T-helper 1 cell treated with Interleukin-12 subunit alpha and Interleukin-12 subunit beta and Interleukin-4 antibody, amounts not matched to agents 30 ng/mL and 1 ng/mL, for 36 hours (primary cell): ENCODE data around the gene SPEF2. TPM values are rescaled to one million over a fixed set of nuclear protein-coding genes. Genes with fewer than 3 reads are reported as not detected.

Experiments used
- intact Hi-C: fragments of 100-400 bp; cut with micrococcal nuclease; formaldehyde crosslinking; loops from one replicate; pipeline ENCODE4 v1.15.1; 2024
- total RNA-seq: library from RNA; stranded (reverse); gene quantifications from 2 replicates; pipeline ENCODE4 v1.2.3, GENCODE V29; 2022

The SPEF2 gene
- total RNA-seq, 1 donor from 2014 or later: 7.8 TPM

GRCh38 chr5:35777358-35778087, 159.9 kb downstream of the SPEF2 start:
- intact Hi-C loops: loop anchor here (1.0 to 10.0 kb wide), 11 partner anchors 33 to 690 kb away; partner anchors contain the start of genes NADK2 and SPEF2

- intact Hi-C loops: loop anchor here (5.0 to 10.0 kb wide), 3 partner anchors 304 to 691 kb away; partner anchors contain the start of gene NADK2
These were observed 160.7 kb downstream of the SPEF2 start for GRCh38 chr5:35778259-35778769.

GRCh38 chr5:35780236-35780635, 162.6 kb downstream of the SPEF2 start:
- intact Hi-C loops: loop anchor here (1.0 kb wide), 1 partner anchor 9 kb away; no protein-coding TSS in a partner anchor

GRCh38 chr5:35781181-35781790, 163.6 kb downstream of the SPEF2 start:
- intact Hi-C loops: no loop called here

- intact Hi-C loops: no loop called here
These were observed 165.9 kb downstream of the SPEF2 start for GRCh38 chr5:35783551-35783950.

GRCh38 chr5:35785601-35786085, 168.0 kb downstream of the SPEF2 start:
- intact Hi-C loops: loop anchor here (1.0 to 2.0 kb wide), 4 partner anchors 9 to 117 kb away; no protein-coding TSS in a partner anchor

- intact Hi-C loops: loop anchor here (1.0 kb wide), 1 partner anchor 8 kb away; no protein-coding TSS in a partner anchor
These were observed 171.1 kb downstream of the SPEF2 start for GRCh38 chr5:35788724-35789123.

- intact Hi-C loops: loop anchor here (1.0 to 5.0 kb wide), 3 partner anchors 10 to 362 kb away; partner anchors contain the start of genes LMBRD2 and SKP2
These were observed 172.2 kb downstream of the SPEF2 start for GRCh38 chr5:35789732-35790456.

GRCh38 chr5:35790457-35790822, 172.8 kb downstream of the SPEF2 start:
- intact Hi-C loops: loop anchor here (1.0 to 5.0 kb wide), 2 partner anchors 21 to 362 kb away; partner anchors contain the start of genes LMBRD2 and SKP2

- intact Hi-C loops: loop anchor here (1.0 to 5.0 kb wide), 2 partner anchors 9 to 358 kb away; partner anchors contain the start of genes LMBRD2 and SKP2
These were observed 176.6 kb downstream of the SPEF2 start for GRCh38 chr5:35794328-35794619.

- intact Hi-C loops: loop anchor here (1.0 to 5.0 kb wide), 2 partner anchors 10 to 357 kb away; partner anchors contain the start of genes LMBRD2 and SKP2
These were observed 177.2 kb downstream of the SPEF2 start for GRCh38 chr5:35794684-35795375.

- intact Hi-C loops: no loop called here
These were observed 181.5 kb downstream of the SPEF2 start for GRCh38 chr5:35799181-35799580.

- intact Hi-C loops: no loop called here
These were observed 182.1 kb downstream of the SPEF2 start for GRCh38 chr5:35799753-35800152.

GRCh38 chr5:35803191-35803651, 185.6 kb downstream of the SPEF2 start:
- intact Hi-C loops: no loop called here

GRCh38 chr5:35804201-35804653, 186.6 kb downstream of the SPEF2 start:
- intact Hi-C loops: no loop called here

- intact Hi-C loops: no loop called here
These were observed 187.2 kb downstream of the SPEF2 start for GRCh38 chr5:35804841-35805240.

GRCh38 chr5:35810601-35811000, 192.9 kb downstream of the SPEF2 start:
- intact Hi-C loops: loop anchor here (1.0 to 10.0 kb wide), 4 partner anchors 22 to 1064 kb away; partner anchors contain the start of genes NADK2 and NIPBL

GRCh38 chr5:35811108-35811741, 193.6 kb downstream of the SPEF2 start:
- intact Hi-C loops: loop anchor here (1.0 to 10.0 kb wide), 14 partner anchors 8 to 1064 kb away; partner anchors contain the start of genes NADK2, NIPBL, SKP2 and SPEF2

GRCh38 chr5:35813521-35813920, 195.9 kb downstream of the SPEF2 start:
- intact Hi-C loops: loop anchor here (10.0 kb wide), 2 partner anchors 431 to 1061 kb away; partner anchors contain the start of genes NADK2 and NIPBL
